ENCODE data around the gene CAMK4. TPM values are rescaled to one million over a fixed set of nuclear protein-coding genes. Genes with fewer than 3 reads are reported as not detected.

CAMK4 gene
- total RNA-seq, 1 donor from 2014 or later, result 34.5 TPM

- Mint-ChIP-seq H3K9me3 (ENCODE audit: unreplicated experiment) (no peaks in the 10 kb centered on the region), H3K27ac (ENCODE audit: unreplicated experiment) (no peak overlapping the region), H3K36me3 (ENCODE audit: low read depth, unreplicated experiment) (no peaks in the 10 kb centered on the region), H3K4me3 (ENCODE audit: unreplicated experiment) (no peak overlapping the region), H3K27me3 (ENCODE audit: unreplicated experiment) (no peaks in the 10 kb centered on the region), H3K4me1 (ENCODE audit: unreplicated experiment) (peaks cover 4% of the 10 kb centered on the region)
- no peak for DNase-seq (ENCODE audit: low spot score)
- TF ChIP-seq CTCF (IDR thresholded peaks at IDR 0.05; ENCODE audit: unreplicated experiment), result no peak
Measured at GRCh38 chr5:111197523-111197922, 26.7 kb upstream of the CAMK4 start.

GRCh38 chr5:111198281-111198966 is 25.8 kb upstream of the CAMK4 start:
- Mint-ChIP-seq H3K27ac (ENCODE audit: unreplicated experiment) (no peak overlapping the region), H3K27me3 (ENCODE audit: unreplicated experiment) (no peaks in the 10 kb centered on the region), H3K4me1 (ENCODE audit: unreplicated experiment) (peaks cover 4% of the 10 kb centered on the region), H3K4me3 (ENCODE audit: unreplicated experiment) (no peak overlapping the region), H3K36me3 (ENCODE audit: low read depth, unreplicated experiment) (no peaks in the 10 kb centered on the region), H3K9me3 (ENCODE audit: unreplicated experiment) (no peaks in the 10 kb centered on the region)
- TF ChIP-seq CTCF (IDR thresholded peaks at IDR 0.05; ENCODE audit: unreplicated experiment), result no peak
- no peak for DNase-seq (ENCODE audit: low spot score)

GRCh38 chr5:111200828-111201227 is 23.4 kb upstream of the CAMK4 start:
- TF ChIP-seq CTCF (IDR thresholded peaks at IDR 0.05; ENCODE audit: unreplicated experiment), result no peak
- no peaks in the 10 kb centered on the region for H3K36me3 Mint-ChIP-seq (ENCODE audit: low read depth, unreplicated experiment)

GRCh38 chr5:111201705-111202104 is 22.5 kb upstream of the CAMK4 start:
- no peak for TF ChIP-seq CTCF (IDR thresholded peaks at IDR 0.05; ENCODE audit: unreplicated experiment)
- Mint-ChIP-seq H3K4me1 (ENCODE audit: unreplicated experiment) (no peaks in the 10 kb centered on the region), H3K4me3 (ENCODE audit: unreplicated experiment) (no peak overlapping the region), H3K27me3 (ENCODE audit: unreplicated experiment) (no peaks in the 10 kb centered on the region), H3K27ac (ENCODE audit: unreplicated experiment) (no peak overlapping the region), H3K9me3 (ENCODE audit: unreplicated experiment) (no peaks in the 10 kb centered on the region), H3K36me3 (ENCODE audit: low read depth, unreplicated experiment) (no peaks in the 10 kb centered on the region)
- no peak for DNase-seq (ENCODE audit: low spot score)

More at GRCh38 chr5:111200828-111201227, 23.4 kb upstream of the CAMK4 start:
- Mint-ChIP-seq H3K9me3 (ENCODE audit: unreplicated experiment) (no peaks in the 10 kb centered on the region), H3K27ac (ENCODE audit: unreplicated experiment) (no peak overlapping the region), H3K4me3 (ENCODE audit: unreplicated experiment) (no peak overlapping the region), H3K4me1 (ENCODE audit: unreplicated experiment) (no peaks in the 10 kb centered on the region), H3K27me3 (ENCODE audit: unreplicated experiment) (no peaks in the 10 kb centered on the region)
- no peak for DNase-seq (ENCODE audit: low spot score)

- Mint-ChIP-seq H3K9me3 (ENCODE audit: unreplicated experiment) (no peaks in the 10 kb centered on the region), H3K27ac (ENCODE audit: unreplicated experiment) (no peak overlapping the region), H3K36me3 (ENCODE audit: low read depth, unreplicated experiment) (no peaks in the 10 kb centered on the region), H3K4me3 (ENCODE audit: unreplicated experiment) (no peak overlapping the region), H3K27me3 (ENCODE audit: unreplicated experiment) (no peaks in the 10 kb centered on the region), H3K4me1 (ENCODE audit: unreplicated experiment) (peaks cover 3% of the 10 kb centered on the region)
- no peak for TF ChIP-seq CTCF (IDR thresholded peaks at IDR 0.05; ENCODE audit: unreplicated experiment)
- no peak for DNase-seq (ENCODE audit: low spot score)
Measured at GRCh38 chr5:111211341-111211740, 12.8 kb upstream of the CAMK4 start.
